ENCODE measurements around the gene CEMIP2.

Gene CEMIP2

GRCh38 chr9:71683598-71684235, 84.6 kb downstream of the CEMIP2 start:
- peaks cover 3% of the 10 kb centered on the region; the same call in 1 of the 2 replicates for H3K4me1 ChIP-seq
- H3K9me3 ChIP-seq = no peaks in the 10 kb centered on the region
- no peaks in the 10 kb centered on the region for H3K36me3 ChIP-seq
- peak; percentile 71 for TF ChIP-seq CTCF (IDR thresholded peaks at IDR 0.05; ENCODE audit: low read depth, low read length)
- H3K27me3 ChIP-seq = no peaks in the 10 kb centered on the region
- DNase-seq = peak; percentile 63
- no peak overlapping the region for H3K4me3 ChIP-seq (ENCODE audit: low read depth, low read length)

GRCh38 chr9:71681708-71682272, 86.5 kb downstream of the CEMIP2 start:
- no peak for TF ChIP-seq CTCF (IDR thresholded peaks at IDR 0.05; ENCODE audit: low read depth, low read length)
- Histone ChIP-seq H3K4me3 (ENCODE audit: low read depth, low read length) (no peak overlapping the region), H3K27me3 (no peaks in the 10 kb centered on the region), H3K4me1 (peaks cover 3% of the 10 kb centered on the region; the same call in 1 of the 2 replicates), H3K36me3 (no peaks in the 10 kb centered on the region), H3K9me3 (peaks cover 3% of the 10 kb centered on the region; the same call in 1 of the 2 replicates)
- DNase-seq = no peak

GRCh38 chr9:71681104-71681707, 87.1 kb downstream of the CEMIP2 start:
- Histone ChIP-seq H3K9me3 (peaks cover 3% of the 10 kb centered on the region; the same call in 1 of the 2 replicates), H3K36me3 (no peaks in the 10 kb centered on the region), H3K4me1 (peaks cover 3% of the 10 kb centered on the region; the same call in 1 of the 2 replicates), H3K27me3 (no peaks in the 10 kb centered on the region), H3K4me3 (ENCODE audit: low read depth, low read length) (no peak overlapping the region)
- DNase-seq = no peak
- TF ChIP-seq CTCF (IDR thresholded peaks at IDR 0.05; ENCODE audit: low read depth, low read length) = no peak

GRCh38 chr9:71680189-71680980, 87.9 kb downstream of the CEMIP2 start:
- H3K27me3 ChIP-seq = no peaks in the 10 kb centered on the region
- no peak for TF ChIP-seq CTCF (IDR thresholded peaks at IDR 0.05; ENCODE audit: low read depth, low read length)
- H3K9me3 ChIP-seq = peaks cover 3% of the 10 kb centered on the region; the same call in 1 of the 2 replicates
- H3K36me3 ChIP-seq = no peaks in the 10 kb centered on the region
- no peak for DNase-seq
- no peak overlapping the region for H3K4me3 ChIP-seq (ENCODE audit: low read depth, low read length)
- peaks cover 3% of the 10 kb centered on the region; the same call in 1 of the 2 replicates for H3K4me1 ChIP-seq

GRCh38 chr9:71678999-71679398, 89.3 kb downstream of the CEMIP2 start:
- Histone ChIP-seq H3K9me3 (peaks cover 3% of the 10 kb centered on the region; the same call in 1 of the 2 replicates), H3K4me3 (ENCODE audit: low read depth, low read length) (no peak overlapping the region), H3K27me3 (peaks cover 4% of the 10 kb centered on the region; the same call in 1 of the 2 replicates), H3K4me1 (peaks cover 3% of the 10 kb centered on the region; the same call in 1 of the 2 replicates), H3K36me3 (no peaks in the 10 kb centered on the region)
- TF ChIP-seq CTCF (IDR thresholded peaks at IDR 0.05; ENCODE audit: low read depth, low read length) = no peak
- DNase-seq = no peak
